HepG2 (cell line): ENCODE measurements around the gene EMID1. TPM values are rescaled to one million over a fixed set of nuclear protein-coding genes. Genes with fewer than 3 reads are reported as not detected.
A peak's percentile ranks its signal among the peaks of the same experiment; 100 is the strongest.

Experiments
- HCFC1 ChIP-seq: fragments of 150-350 bp; IDR thresholded peaks from 2 replicates; pipeline ENCODE4 v1.6.1; 2014; ENCODE audit warnings: low read depth, low read length
- HNF4A ChIP-seq: sonication (generic); formaldehyde crosslinking; IDR thresholded peaks from 2 replicates; pipeline ENCODE4 v1.4.0; 2020; ENCODE audit warnings: missing genetic modification reagents
- HNRNPK ChIP-seq: fragments of 200-400 bp; formaldehyde crosslinking; IDR thresholded peaks from 2 replicates; pipeline ENCODE4 v1.6.1; 2018; ENCODE audit warnings: low read length, low read depth, moderate library complexity, mild to moderate bottlenecking; ENCODE audit not compliant: poor library complexity, severe bottlenecking
- HNRNPLL ChIP-seq: fragments of 200-400 bp; formaldehyde crosslinking; IDR thresholded peaks from 2 replicates; pipeline ENCODE4 v1.6.1; 2017; ENCODE audit warnings: mild to moderate bottlenecking, low read depth, low read length; ENCODE audit not compliant: poor library complexity, severe bottlenecking
- MAFK ChIP-seq, 2 experiments: IDR thresholded peaks in 1 of 2; conservative IDR thresholded peaks in 1 of 2; 2 replicates each; pipeline ENCODE4 v1.6.1; 2011; ENCODE audit warnings: improper control_type of control experiment in 2 of 2, low read length in 2 of 2
- NFATC3 ChIP-seq: sonication (generic); formaldehyde crosslinking; IDR thresholded peaks from 2 replicates; pipeline ENCODE4 v1.5.1; 2020; ENCODE audit warnings: mild to moderate bottlenecking, missing genetic modification reagents
- NFRKB ChIP-seq: fragments of 450-650 bp; IDR thresholded peaks from 2 replicates; pipeline ENCODE4 v1.6.1; 2017
- RAD21 ChIP-seq: fragments of 450-650 bp; formaldehyde crosslinking; IDR thresholded peaks from 2 replicates; pipeline ENCODE4 v1.5.0; 2020; ENCODE audit warnings: mild to moderate bottlenecking
- STAG1 ChIP-seq: sonication (generic); formaldehyde crosslinking; IDR thresholded peaks from 2 replicates; pipeline ENCODE4 v1.4.0; 2020; ENCODE audit warnings: missing genetic modification reagents
- ZBTB7A ChIP-seq: sonication (generic); formaldehyde crosslinking; IDR thresholded peaks from 2 replicates; pipeline ENCODE4 v1.8.0; 2022; ENCODE audit warnings: mild to moderate bottlenecking, missing genetic modification reagents
- ZSCAN31 ChIP-seq: sonication (generic); formaldehyde crosslinking; IDR thresholded peaks from 2 replicates; pipeline ENCODE4 v1.5.0; 2020; ENCODE audit warnings: low read depth, mild to moderate bottlenecking, missing genetic modification reagents
- polyA plus RNA-seq, 8 experiments: library from polyadenylated mRNA; depleted of rRNA in 3 of 8; stranded (reverse) in 7 of 8; unstranded in 1 of 8; fragments of >200 nt; fragmentation: Illumina TruSeq in 4 of 8; extraction: Trizol in 4 of 8; gene quantifications; 2 replicates each; pipeline versions ENCODE4 v1.2.1 to v1.2.3, GENCODE V29; 2011 to 2016; ENCODE audit warnings: low read depth in 4 of 8, missing spikeins in 1 of 8, mixed read lengths in 1 of 8; ENCODE audit not compliant: insufficient read depth in 1 of 8
- total RNA-seq, 5 experiments: library from RNA; depleted of rRNA; stranded (reverse); fragments of >200 nt; fragmentation: Illumina TruSeq; extraction: Trizol; gene quantifications; 2 replicates each; pipeline ENCODE4 v1.2.3, GENCODE V29; 2016; ENCODE audit warnings: low read depth in 1 of 5
- TF ChIP-seq, protein P1 (sequence below): sonication (generic); formaldehyde crosslinking; IDR thresholded peaks from 2 replicates; pipeline ENCODE4 v1.5.0; 2020; ENCODE audit warnings: mild to moderate bottlenecking, missing genetic modification reagents, moderate library complexity
- TF ChIP-seq, protein P2 (sequence below): sonication (generic); formaldehyde crosslinking; IDR thresholded peaks from 2 replicates; pipeline ENCODE4 v1.8.1; 2023; ENCODE audit warnings: mild to moderate bottlenecking, missing genetic modification reagents
- TF ChIP-seq, protein P3 (sequence below): sonication (generic); formaldehyde crosslinking; conservative IDR thresholded peaks from 2 replicates; pipeline ENCODE4 v1.8.0; 2022; ENCODE audit warnings: mild to moderate bottlenecking, moderate library complexity, missing genetic modification reagents
- TF ChIP-seq, protein P4 (sequence below): sonication (generic); formaldehyde crosslinking; IDR thresholded peaks from 2 replicates; pipeline ENCODE4 v1.5.1; 2020; ENCODE audit warnings: mild to moderate bottlenecking, missing genetic modification reagents, moderate library complexity

EMID1 gene
- total and polyA plus RNA-seq, 2 of the 13 experiments (the other 11 are each of a cell fraction or from before 2014, with no cell fraction given) = 0.45 to 0.82 TPM

DNA sequence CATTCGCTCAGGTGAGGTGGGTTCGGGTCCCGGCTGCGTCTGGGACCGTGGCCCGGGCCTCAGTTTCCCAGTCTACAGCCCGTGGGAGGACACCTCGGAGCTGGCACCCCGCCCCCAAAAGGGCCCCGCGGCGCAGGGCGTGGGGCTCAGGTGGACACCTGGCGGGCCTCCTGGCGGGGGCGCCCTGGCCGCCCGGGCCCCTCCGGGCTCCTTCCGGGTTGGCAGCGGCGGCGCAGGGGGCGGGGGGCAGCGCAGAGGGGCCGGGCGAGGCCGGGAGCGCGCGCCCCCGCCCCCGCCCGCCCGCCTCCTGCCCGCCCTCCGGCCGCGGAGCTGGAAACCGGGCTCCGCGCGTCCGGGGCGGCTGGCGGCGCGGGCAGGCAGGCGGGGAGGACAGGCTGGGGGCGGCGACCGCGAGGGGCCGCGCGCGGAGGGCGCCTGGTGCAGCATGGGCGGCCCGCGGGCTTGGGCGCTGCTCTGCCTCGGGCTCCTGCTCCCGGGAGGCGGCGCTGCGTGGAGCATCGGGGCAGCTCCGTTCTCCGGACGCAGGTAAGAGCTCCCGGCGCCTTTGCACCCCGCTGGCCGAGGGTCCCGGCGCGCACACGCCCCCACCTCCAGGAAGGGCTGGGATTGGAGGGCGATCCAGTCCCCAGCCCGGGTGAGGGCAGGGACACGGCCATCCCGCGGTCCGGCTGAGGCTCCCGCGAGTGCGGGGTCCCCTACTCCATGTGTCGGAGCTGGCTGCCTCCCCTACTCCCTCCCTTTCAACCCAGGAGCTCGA, at the start of gene EMID1 (continued):
- TF ChIP-seq, protein P1, sequence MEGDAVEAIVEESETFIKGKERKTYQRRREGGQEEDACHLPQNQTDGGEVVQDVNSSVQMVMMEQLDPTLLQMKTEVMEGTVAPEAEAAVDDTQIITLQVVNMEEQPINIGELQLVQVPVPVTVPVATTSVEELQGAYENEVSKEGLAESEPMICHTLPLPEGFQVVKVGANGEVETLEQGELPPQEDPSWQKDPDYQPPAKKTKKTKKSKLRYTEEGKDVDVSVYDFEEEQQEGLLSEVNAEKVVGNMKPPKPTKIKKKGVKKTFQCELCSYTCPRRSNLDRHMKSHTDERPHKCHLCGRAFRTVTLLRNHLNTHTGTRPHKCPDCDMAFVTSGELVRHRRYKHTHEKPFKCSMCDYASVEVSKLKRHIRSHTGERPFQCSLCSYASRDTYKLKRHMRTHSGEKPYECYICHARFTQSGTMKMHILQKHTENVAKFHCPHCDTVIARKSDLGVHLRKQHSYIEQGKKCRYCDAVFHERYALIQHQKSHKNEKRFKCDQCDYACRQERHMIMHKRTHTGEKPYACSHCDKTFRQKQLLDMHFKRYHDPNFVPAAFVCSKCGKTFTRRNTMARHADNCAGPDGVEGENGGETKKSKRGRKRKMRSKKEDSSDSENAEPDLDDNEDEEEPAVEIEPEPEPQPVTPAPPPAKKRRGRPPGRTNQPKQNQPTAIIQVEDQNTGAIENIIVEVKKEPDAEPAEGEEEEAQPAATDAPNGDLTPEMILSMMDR (CRISPR knock-in tag) = peak; percentile 59
- TF ChIP-seq RAD21 (peak; percentile 48; the same call in 1 of the 2 replicates), NFRKB (no peak), HNF4A (no peak), MAFK (conservative IDR thresholded peaks at IDR 0.05 in 1 of 2, IDR thresholded peaks at IDR 0.05 in 1 of 2; ENCODE audit: low read length in 2 of 2) (no peak), ZSCAN31 (CRISPR knock-in tag) (peak; percentile 30; the same call in 1 of the 2 replicates), ZBTB7A (0 out of 2 replicates have a peak, but pooled peaks have one; percentile 15), HNRNPK (peak; percentile 31), STAG1 (CRISPR knock-in tag) (peak; percentile 26), HCFC1 (no peak), HNRNPLL (peak; percentile 29), NFATC3 (CRISPR knock-in tag) (no peak)
- TF ChIP-seq, protein P2, sequence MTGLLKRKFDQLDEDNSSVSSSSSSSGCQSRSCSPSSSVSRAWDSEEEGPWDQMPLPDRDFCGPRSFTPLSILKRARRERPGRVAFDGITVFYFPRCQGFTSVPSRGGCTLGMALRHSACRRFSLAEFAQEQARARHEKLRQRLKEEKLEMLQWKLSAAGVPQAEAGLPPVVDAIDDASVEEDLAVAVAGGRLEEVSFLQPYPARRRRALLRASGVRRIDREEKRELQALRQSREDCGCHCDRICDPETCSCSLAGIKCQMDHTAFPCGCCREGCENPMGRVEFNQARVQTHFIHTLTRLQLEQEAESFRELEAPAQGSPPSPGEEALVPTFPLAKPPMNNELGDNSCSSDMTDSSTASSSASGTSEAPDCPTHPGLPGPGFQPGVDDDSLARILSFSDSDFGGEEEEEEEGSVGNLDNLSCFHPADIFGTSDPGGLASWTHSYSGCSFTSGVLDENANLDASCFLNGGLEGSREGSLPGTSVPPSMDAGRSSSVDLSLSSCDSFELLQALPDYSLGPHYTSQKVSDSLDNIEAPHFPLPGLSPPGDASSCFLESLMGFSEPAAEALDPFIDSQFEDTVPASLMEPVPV = 0 out of 2 replicates have a peak, but pooled peaks have one; percentile 27
- TF ChIP-seq, protein P3, sequence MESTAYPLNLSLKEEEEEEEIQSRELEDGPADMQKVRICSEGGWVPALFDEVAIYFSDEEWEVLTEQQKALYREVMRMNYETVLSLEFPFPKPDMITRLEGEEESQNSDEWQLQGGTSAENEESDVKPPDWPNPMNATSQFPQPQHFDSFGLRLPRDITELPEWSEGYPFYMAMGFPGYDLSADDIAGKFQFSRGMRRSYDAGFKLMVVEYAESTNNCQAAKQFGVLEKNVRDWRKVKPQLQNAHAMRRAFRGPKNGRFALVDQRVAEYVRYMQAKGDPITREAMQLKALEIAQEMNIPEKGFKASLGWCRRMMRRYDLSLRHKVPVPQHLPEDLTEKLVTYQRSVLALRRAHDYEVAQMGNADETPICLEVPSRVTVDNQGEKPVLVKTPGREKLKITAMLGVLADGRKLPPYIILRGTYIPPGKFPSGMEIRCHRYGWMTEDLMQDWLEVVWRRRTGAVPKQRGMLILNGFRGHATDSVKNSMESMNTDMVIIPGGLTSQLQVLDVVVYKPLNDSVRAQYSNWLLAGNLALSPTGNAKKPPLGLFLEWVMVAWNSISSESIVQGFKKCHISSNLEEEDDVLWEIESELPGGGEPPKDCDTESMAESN (CRISPR knock-in tag) = no peak
- TF ChIP-seq, protein P4, sequence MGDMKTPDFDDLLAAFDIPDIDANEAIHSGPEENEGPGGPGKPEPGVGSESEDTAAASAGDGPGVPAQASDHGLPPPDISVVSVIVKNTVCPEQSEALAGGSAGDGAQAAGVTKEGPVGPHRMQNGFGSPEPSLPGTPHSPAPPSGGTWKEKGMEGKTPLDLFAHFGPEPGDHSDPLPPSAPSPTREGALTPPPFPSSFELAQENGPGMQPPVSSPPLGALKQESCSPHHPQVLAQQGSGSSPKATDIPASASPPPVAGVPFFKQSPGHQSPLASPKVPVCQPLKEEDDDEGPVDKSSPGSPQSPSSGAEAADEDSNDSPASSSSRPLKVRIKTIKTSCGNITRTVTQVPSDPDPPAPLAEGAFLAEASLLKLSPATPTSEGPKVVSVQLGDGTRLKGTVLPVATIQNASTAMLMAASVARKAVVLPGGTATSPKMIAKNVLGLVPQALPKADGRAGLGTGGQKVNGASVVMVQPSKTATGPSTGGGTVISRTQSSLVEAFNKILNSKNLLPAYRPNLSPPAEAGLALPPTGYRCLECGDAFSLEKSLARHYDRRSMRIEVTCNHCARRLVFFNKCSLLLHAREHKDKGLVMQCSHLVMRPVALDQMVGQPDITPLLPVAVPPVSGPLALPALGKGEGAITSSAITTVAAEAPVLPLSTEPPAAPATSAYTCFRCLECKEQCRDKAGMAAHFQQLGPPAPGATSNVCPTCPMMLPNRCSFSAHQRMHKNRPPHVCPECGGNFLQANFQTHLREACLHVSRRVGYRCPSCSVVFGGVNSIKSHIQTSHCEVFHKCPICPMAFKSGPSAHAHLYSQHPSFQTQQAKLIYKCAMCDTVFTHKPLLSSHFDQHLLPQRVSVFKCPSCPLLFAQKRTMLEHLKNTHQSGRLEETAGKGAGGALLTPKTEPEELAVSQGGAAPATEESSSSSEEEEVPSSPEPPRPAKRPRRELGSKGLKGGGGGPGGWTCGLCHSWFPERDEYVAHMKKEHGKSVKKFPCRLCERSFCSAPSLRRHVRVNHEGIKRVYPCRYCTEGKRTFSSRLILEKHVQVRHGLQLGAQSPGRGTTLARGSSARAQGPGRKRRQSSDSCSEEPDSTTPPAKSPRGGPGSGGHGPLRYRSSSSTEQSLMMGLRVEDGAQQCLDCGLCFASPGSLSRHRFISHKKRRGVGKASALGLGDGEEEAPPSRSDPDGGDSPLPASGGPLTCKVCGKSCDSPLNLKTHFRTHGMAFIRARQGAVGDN (CRISPR knock-in tag) = peak; percentile 57
